Psoas muscle (tissue), 8 donors: ENCODE measurements around the gene ACADM. TPM values are rescaled to one million over a fixed set of nuclear protein-coding genes. Genes with fewer than 3 reads are reported as not detected.
"Not testable (repeated sequence)": the region's sequence is repeated elsewhere in the genome, so short reads cannot be mapped to it uniquely, and the experiment has no call there.

Experiments used
- ATAC-seq, 4 donors: fragments of 200-7000 bp; cut with Tn5 transposase; one replicate each; pipeline ENCODE4 v1.9.1; 2020; ENCODE audit warnings: moderate library complexity in 3 of 4, mild to moderate bottlenecking in 2 of 4
- DNase-seq, 2 donors: peaks; one replicate each; pipeline ENCODE4 v3.0.0-alpha.2; 2020
- H3K27ac ChIP-seq: fragments of 200-600 bp; one replicate; pipeline ENCODE4 v1.8.0; 2022
- H3K27me3 ChIP-seq, 3 donors: fragments of 200-600 bp in 1 of 3; one replicate each; pipeline versions ENCODE4 v1.6.1 to v1.8.0; 2013 to 2022; ENCODE audit warnings: low read length in 2 of 3, mild to moderate bottlenecking in 2 of 3, moderate library complexity in 1 of 3; ENCODE audit not compliant: insufficient read depth in 3 of 3
- H3K36me3 ChIP-seq, 2 donors: fragments of 200-600 bp in 1 of 2; one replicate each; pipeline versions ENCODE4 v1.6.1 to v1.8.0; 2013 to 2022; ENCODE audit warnings: low read depth in 1 of 2, mild to moderate bottlenecking in 1 of 2, moderate library complexity in 1 of 2; ENCODE audit not compliant: insufficient read depth in 1 of 2
- H3K4me1 ChIP-seq: fragments of 200-600 bp; one replicate; pipeline ENCODE4 v1.8.0; 2022
- H3K4me3 ChIP-seq: fragments of 200-600 bp; one replicate; pipeline ENCODE4 v1.8.0; 2022; ENCODE audit warnings: mild to moderate bottlenecking
- H3K9me3 ChIP-seq: fragments of 200-600 bp; one replicate; pipeline ENCODE4 v1.8.0; 2022
- CTCF ChIP-seq: fragments of 200-600 bp; IDR thresholded peaks from one replicate; pipeline ENCODE4 v1.8.0; 2022; ENCODE audit warnings: antibody characterized with exemption
- WGBS, 3 donors: extraction: QIAGEN DNeasy Blood & Tissue Kit; methylation state at CpG; one replicate each; pipeline versions ENCODE4 v1.1.6 to v1.1.7; 2013; 5-methylcytosine and 5-hydroxymethylcytosine counted together
- intact Hi-C, 2 donors: fragments of 100-400 bp; cut with DNase I; formaldehyde crosslinking; loops; one replicate each; pipeline versions ENCODE4 v1.11.0 to v1.14.2; 2022
- polyA plus RNA-seq, 3 donors: library from polyadenylated mRNA; stranded (reverse); fragments of 200-250 nt; gene quantifications; one replicate each; pipeline ENCODE4 v1.2.3, GENCODE V29; 2013
- total RNA-seq, 4 donors: library from RNA; stranded (reverse); fragmentation: NEBNext Ultra II Directional in 2 of 4; extraction: Animal tissue kit (Norgen Biotek cat#: 25700) in 2 of 4; gene quantifications; one replicate each; pipeline versions ENCODE4 v1.2.1 to v1.2.4, GENCODE V29; 2021 to 2023
- donor health status: healthy with polysubstance abuse.
- donor health status: DM: no; HTN: no; CAD: no; lungs with moderate emphysema.
- donor health status: Bipolar disorder and iron deficiency.
- donor health status: healthy.
- donor health status: DM: yes; HTN: yes; CAD: no.
- donor health status: DM: no; HTN: no; CAD: no.
- donor health status: DM: no; HTN: no; CAD: no.
- donor health status: DM: yes; HTN: yes; CAD: no.

The ACADM gene
- total and polyA plus RNA-seq, 7 donors: 101 to 226 (median 165) TPM

GRCh38 chr1:75771978-75772377 is 47.5 kb downstream of the ACADM start:
- TF ChIP-seq CTCF: no peak
- Histone ChIP-seq H3K36me3 (no peaks in the 10 kb centered on the region), H3K27ac (no peak overlapping the region), H3K4me1 (no peaks in the 10 kb centered on the region), H3K9me3 (no peaks in the 10 kb centered on the region), H3K27me3 (no peaks in the 10 kb centered on the region), H3K4me3 (no peak overlapping the region)
- 72 to 73% (median 73%) methylated on average over 3 of the region's 3 CpGs for WGBS, 3 donors
- ATAC-seq: no peak
- intact Hi-C loops: no loop called here
- DNase-seq: no peak

- H3K27me3 ChIP-seq, H3K9me3 ChIP-seq, H3K27ac ChIP-seq, intact Hi-C loops, H3K4me3 ChIP-seq, H3K4me1 ChIP-seq, ATAC-seq, DNase-seq, H3K36me3 ChIP-seq: not testable (repeated sequence)
- WGBS, 3 donors: 72 to 98% (median 88%) methylated on average over 4 of the region's 4 CpGs
Observed at GRCh38 chr1:75777812-75778211, 53.3 kb downstream of the ACADM start.

- 84 to 85% (median 84%) methylated on average over 5 of the region's 5 CpGs for WGBS, 3 donors
- intact Hi-C loops, H3K9me3 ChIP-seq, H3K27me3 ChIP-seq, H3K4me3 ChIP-seq, DNase-seq, ATAC-seq, H3K27ac ChIP-seq, H3K4me1 ChIP-seq, H3K36me3 ChIP-seq: not testable (repeated sequence)
Observed at GRCh38 chr1:75778694-75779093, 54.2 kb downstream of the ACADM start.

GRCh38 chr1:75780183-75780582 is 55.7 kb downstream of the ACADM start:
- WGBS, 3 donors: 73 to 82% (median 77%) methylated on average over 4 of the region's 4 CpGs
- H3K4me3 ChIP-seq, H3K9me3 ChIP-seq, H3K4me1 ChIP-seq, H3K27ac ChIP-seq, ATAC-seq, DNase-seq, H3K27me3 ChIP-seq, H3K36me3 ChIP-seq, intact Hi-C loops: not testable (repeated sequence)

- not testable (repeated sequence) for ATAC-seq, H3K27me3 ChIP-seq, H3K4me3 ChIP-seq, H3K27ac ChIP-seq, H3K9me3 ChIP-seq, DNase-seq
- Histone ChIP-seq H3K4me1 (peaks cover 15% of the 10 kb centered on the region), H3K36me3 (peaks cover 0 to 17% of the 10 kb centered on the region in 2 donors)
- WGBS, 3 donors: 82 to 96% (median 93%) methylated on average over 4 of the region's 4 CpGs
- intact Hi-C loops: loop anchor here in 1 of 2 donors (2.0 kb wide), 1 partner anchor 61 kb away; no protein-coding TSS in a partner anchor
Observed at GRCh38 chr1:75783920-75784319, 59.4 kb downstream of the ACADM start.

- Histone ChIP-seq H3K4me3 (peak overlapping the region; percentile 89), H3K27me3 (no peaks in the 10 kb centered on the region), H3K27ac (peak overlapping the region; percentile 97), H3K9me3 (no peaks in the 10 kb centered on the region), H3K36me3 (peaks cover 6 to 32% of the 10 kb centered on the region in 2 donors), H3K4me1 (peaks cover 27% of the 10 kb centered on the region)
- ATAC-seq (peak; percentile 29 to 52 (median 34)), DNase-seq (no peak)
- TF ChIP-seq CTCF: no peak
- intact Hi-C loops: loop anchor here (2.0 to 5.0 kb wide), 2 partner anchors 63 kb away; partner anchors contain the start of gene ACADM (in 1 of the 2)
- WGBS, 3 donors: 11 to 13% (median 12%) methylated on average over 9 of the region's 9 CpGs
Observed at GRCh38 chr1:75785320-75785982, 60.9 kb downstream of the ACADM start.
